NCI-H1930 (cell line): ENCODE results near the gene DAGLA.
A peak's percentile ranks its signal among the peaks of the same experiment; 100 is the strongest.

ENCODE experiments used
- DNase-seq, 2 experiments: peaks; one replicate each; lab custom pipeline; 2025; lab: John Stamatoyannopoulos, UW

DAGLA gene

DNA sequence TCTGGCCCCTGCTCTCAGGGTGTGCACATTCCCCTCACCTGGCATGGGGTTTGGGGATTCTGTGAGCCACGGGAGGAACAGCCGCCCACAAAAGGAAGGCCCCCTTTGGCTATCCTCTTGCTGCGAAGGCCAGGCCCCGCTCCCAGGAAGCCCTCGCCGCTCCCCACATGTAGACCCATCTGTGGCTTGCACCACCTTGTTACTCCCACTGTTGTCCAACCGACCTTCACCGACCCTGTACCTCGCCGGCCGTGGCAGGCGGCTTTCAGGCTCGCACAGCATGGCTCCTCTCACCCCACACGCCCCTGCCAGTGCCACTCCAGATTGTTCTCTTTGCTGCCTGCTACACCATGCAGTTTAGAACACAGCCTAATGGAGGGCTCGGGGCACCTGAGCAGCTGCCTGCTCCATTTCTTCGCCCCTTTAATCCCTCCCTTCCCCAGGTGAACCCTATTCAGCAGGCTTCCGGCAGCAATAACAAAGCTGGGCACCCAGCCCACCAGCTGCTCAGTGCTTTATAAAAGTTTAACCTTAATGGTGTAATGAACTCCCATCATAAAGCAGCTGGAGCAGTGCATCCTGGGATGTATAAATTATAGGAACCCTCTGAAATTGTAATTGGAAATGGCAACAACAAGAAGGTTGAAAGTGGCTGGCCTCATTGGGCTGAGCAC is 10.7 kb downstream of the DAGLA start:
- no peak for DNase-seq

DNA sequence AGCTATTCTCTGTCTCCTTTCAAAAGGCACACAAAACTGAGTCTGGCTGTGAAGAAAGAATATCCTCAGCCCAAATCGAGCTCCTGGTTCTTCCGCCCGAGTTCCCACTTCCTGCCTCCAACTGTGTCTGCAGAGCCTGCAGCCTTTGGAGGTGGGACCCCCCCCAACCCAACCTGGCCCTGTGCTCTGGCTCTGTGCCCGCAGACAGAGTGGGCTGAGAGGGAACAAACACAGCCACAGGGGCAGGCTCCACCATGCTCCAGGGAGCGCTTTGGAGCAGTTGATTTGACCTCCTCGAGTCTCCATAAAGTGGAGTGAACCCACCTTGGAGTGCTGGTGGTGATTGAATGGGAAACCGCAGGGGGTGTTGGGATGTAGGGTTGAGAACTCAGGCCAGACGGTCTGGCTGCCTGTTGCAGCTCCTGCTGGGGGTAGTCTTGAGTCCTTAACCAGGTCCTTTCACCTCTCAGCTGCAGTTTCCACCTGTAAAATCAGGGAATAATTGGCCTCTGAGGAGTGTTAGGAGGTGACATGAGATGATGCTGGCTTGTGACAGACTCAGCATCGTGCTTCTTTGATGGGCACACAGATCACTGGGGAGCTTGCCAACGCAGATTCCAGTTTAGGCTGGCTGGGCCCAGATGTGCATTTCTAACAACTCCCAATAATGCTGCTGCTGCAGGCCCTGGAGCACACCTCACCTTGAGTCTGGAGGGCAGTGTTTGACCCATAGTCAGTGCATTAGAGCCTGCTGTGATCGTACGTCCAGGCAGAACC is 11.4 kb downstream of the DAGLA start:
- no peak for DNase-seq

DNA sequence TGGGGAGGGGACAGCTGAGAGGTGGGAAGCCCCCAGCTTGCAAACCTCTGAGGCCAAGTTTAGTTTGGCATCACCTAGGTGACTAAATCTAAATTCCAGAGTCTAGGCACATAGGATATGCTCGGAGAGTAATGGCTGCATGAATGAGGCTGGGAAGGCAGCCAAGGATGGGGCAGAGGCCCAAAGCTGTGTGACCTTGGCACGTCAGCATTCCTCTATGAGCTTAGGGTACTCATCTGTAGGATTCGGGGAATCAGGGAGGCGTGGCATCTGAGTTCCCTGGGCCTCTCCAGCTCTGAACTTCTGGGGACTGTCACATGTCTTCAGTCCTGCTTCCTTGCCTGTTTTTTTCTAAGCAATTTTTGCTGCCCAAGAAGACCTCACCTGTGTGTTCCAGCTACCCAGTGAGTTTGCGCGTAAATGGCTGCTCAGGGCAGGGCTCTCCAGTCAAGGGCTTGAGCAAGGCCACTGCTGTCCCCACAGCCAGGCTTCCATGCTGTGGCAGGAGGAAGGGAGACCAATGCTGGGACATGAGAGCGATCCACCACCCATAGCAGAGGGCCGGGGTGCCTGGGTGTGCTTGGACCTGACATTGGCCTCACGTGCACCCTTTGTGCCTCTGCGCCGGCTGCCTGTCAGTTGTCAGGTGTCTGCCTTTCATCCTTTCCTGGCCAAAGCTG is 13.9 kb downstream of the DAGLA start:
- DNase-seq, result no peak

DNA sequence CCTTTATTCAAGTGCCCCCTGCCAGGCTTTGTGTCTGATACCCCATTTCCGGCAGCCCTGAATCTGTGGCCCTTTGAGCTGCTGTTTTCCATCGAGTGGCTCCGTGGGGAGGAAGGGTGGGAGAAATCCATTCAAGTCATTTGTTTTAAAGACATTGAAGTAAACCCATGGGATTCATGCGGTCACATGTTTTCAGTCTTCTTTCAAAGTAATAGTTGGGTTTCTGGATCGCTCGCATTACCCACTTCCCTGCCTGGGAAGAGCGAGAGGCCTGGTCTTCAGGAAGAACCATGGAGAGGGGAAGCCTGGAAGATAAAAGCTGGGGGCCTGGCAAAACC is 14.4 kb downstream of the DAGLA start:
- no peak for DNase-seq

DNA sequence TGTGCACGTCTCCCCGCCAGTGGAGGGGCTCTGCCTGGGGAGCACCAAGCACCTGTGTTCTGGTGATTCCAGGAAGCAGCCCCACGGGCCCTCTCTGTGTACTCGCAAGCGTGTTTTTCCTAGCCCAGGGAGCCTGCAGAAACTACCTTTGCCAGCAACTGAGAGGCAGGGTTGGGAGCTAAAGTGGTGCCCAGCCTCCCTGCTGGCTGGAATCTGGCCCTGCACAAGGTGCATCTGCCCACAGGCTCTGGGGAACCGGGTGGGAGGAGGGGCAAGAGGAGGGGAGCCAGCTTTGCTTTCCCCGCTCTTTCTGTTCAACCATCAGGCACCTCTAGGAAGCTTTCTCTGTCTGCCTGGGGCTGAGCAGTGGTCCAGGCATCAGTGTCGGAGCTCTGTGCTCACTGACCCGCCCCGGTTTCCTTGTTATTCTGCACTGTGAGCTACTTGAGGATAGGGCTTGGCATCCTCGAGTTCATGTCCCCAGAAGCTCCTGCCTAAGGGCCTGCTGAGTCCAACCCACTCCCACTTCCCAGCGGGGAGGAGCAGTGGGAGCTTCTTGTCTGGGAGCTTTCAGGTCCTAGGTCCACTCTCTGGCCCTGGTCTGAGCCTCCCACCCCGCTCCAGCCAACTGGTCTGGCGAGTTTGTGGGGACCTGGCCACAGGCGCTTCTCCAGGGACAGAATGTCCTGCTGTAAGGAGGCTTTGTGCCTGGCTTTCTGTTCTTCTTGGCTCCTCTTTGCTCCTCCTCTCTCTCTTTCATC is 14.9 kb downstream of the DAGLA start:
- no peak for DNase-seq

DNA sequence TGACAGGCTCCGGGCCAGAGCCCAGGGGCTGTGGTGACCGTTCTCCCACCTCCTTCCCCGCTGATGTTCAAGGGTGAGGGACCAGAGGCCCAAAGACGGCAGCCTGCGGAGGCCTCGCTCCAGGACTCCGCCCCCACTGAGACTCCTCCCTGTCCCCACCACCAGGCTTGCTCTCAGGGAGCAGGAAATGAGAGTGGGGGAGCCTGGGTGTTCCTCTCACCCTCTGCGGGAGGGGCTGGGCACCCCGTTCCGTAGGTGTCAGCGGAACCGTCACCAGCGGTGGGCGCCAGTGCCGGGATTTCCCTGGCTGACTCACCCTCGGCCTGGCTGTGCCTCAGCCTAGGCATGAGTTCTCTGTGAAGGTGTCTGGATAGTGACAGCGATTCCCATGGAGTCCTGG is 15.7 kb downstream of the DAGLA start:
- no peak for DNase-seq

DNA sequence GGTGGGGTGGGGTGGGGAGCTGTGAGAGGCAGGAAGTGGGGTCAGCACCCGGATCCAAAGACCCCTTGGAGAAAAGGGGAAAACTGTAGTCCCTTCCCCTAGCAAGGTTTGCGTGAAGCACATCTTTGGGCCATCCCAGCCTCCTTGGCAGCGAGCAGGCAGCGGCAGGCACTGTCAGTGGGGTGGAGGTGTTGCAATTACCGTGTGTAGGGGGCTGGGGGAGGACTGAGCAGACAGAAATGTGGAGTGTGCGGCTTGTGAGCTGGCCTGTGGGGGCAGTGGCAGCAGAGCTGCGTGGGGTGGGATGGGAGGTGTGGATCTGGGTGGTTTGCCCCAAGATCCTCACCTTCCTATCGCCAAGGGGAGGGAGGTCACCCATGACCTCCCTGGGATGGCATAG is 16.4 kb downstream of the DAGLA start:
- DNase-seq, result no peak

DNA sequence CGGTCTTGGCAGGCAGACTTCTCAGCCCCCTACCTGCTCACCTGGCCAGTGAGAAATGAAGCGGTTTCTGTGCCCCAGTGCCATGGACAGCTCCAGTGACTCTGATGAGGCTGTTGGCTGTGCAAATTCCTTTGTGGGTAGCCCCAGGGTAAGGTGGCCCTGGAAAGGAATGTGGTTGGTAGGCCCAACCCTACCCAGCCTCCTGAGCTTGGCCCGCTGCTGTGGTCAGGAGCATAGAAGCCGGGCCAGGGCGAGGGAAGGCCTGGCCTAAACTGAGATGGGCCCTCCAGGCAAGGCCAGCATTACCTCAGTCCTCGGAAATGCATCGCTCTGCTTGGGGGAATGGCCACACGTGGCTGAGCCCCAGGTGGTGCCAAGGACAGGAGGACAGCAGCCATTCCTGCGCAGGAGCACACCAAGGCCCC is 16.9 kb downstream of the DAGLA start:
- no peak for DNase-seq

DNA sequence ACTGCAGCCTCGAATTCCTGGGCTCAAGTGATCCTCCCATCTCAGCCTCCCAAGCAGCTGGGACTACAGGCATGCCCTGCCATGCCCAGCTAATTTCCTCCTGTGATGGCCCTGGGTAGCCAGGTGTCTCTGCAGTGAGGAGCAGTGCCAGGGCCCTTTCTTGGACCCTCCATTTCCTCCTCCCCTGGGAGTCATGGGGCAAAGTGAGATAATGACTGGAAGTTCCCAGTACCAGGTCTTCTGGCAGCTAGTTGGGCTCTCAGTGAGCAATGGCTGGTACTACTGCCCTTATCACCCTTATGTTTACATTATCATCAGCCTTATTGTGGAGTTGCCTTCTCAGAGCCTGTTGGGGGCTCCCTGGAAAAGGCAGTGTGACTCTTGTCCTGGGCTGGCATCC is 17.6 kb downstream of the DAGLA start:
- DNase-seq, result no peak

DNA sequence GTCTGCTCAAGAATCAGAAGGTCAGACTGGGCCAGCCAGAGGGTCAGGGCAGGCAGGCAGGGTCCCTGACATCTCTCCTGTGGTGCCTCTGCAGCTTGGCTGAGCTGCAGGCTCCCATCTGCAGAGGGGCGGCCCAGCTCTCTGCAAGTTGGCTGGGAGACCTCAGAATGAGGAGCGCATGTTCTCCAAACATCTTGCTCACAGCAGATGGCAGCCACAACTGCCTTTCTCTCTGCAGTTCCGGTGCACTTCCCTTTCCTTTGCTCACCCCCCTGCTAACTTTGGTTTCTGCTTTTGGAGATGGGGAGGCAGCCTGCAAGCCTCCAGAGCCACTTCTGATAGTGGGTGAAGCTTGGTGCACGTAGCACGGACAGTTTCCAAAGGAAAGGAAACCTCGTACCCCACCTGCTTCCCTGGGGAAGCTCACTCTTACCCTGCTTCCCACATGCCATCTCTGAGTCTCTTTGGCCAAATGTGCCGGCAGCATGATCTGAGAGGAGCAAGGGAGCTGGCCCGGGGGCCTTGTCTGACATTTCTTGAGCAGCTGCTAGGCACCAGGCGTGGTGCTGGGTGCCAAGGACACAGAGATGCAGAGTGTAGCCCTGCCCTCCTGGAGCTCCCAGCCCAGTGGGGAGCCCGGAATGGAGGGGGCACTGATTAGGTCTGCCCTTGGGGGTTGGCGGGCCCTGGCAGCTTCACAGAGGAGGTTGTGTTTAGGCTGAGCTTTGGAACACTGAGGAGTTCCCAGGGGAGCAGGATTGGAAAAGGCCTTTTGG is 18.2 kb downstream of the DAGLA start:
- DNase-seq, result no peak

DNA sequence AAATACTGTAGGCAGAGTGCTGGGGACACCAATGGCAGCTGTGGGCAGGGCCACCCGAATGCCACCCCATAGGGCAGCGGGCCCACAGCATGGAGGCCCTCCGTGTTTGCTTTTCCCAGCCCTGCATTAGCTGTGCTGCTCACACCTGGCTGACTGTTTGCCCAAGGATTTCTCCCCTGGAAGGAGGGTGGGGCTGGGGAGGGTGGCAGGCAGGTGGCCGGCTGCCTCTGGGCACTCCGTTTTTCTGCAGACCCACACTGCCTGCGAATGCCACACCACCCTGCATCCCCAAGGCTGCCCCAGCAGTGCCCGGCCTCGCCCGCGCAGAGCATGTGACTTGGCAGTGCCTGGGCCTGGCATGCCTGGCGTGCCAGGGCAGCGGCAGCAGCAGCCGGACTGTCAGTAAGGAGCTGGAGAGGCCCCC is 19.6 kb downstream of the DAGLA start:
- DNase-seq, result peak in 1 of 2 experiments; percentile 32

DNA sequence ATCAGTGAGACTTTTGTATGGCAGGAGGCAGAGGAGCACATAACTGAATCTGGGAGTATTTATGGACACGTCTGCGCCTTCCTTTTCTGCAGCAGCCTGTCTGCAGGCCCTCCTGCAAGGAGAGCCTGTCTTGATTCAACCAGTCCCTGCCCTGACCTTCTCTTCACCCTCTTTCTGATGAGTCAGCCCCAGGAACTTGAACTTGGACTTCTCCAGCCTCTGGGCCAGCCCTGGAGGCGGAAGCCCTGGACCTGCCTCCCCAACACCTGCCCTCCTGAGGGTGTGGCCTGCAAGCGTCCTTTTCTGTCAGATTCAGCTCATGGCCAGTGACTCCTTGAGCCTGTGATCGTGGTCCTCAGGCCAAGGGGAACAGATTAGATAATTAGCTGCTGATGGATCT is 20.0 kb downstream of the DAGLA start:
- DNase-seq, result no peak

DNA sequence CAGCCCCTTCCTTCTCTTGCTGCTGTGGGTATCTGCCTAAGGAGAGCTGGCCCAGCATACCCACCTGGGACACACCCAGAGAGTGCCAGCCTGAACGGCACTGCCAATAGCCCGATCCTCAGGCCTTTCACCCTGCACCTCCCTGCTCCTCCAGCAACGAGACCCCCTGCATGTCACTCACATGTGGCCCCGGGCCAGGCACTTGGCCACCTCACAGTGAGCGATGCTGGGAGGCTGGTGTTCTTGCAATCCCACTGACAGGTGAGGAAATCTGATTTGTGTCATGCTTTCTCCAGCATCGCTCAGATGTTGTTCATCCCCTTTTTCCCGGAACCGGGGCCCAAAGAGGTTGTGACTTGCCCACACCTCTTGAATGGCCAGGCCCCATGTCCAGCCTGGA is 20.5 kb downstream of the DAGLA start:
- no peak for DNase-seq

DNA sequence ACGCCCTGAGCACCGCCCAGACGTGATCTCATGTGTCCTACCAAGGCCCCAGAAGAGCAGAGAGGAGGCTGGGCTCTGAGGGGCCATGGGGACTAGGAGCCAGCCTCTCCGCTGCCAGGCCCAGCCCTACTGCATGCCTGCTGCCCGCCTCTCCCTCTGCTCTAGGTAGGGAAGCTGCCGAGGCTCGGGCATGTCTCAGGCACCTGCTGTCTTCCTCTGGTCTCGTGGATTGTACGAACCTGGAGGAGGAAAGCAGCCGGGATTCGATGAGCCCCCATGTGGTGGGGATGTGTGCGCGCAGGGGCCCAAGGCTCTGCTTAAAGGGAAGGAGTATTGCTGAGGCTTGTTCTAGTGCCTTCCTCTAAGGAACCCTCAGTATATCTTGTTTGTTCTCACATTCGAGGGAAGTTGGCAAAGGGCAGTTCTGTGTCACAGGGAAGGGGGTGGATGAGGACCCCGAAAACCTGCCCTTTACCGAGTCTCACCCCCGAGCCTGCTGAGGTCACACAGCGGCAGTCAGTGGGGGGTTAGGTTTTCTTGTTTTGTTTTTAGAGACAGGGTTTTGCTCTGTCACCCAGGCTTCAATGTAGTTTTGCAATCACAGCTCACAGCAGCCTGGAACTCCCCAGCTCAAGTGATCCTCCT is 21.2 kb downstream of the DAGLA start:
- no peak for DNase-seq

DNA sequence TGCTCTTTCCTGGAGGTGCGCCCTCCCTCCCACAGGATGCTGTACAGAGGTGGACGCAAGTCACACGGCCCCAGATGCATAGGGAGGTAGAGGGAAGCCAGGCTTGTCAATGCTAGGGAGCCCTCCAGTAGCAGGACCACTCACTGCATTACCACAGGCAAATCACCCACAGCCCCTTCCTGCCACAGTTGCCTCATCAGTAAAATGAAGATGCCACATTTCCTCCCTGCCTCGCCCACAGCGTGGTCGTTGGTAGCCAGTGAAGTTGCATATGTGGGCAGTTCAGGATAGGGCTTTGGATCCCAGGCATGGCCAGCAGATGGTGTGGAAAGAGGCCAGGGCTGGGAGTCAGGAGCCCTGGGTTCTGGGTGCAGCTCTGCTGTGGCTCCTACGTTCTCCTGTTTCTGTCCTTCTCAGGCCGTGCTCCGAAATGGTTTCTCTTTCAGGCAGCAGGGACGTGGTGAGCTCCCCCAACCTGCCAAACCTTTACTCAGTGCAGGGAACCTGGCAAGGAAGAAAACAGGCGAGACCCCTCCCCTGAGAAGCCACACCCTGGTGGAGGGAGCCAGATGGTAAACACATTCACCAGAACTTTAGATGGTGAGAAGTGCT is 22.6 kb downstream of the DAGLA start:
- DNase-seq, result no peak

DNA sequence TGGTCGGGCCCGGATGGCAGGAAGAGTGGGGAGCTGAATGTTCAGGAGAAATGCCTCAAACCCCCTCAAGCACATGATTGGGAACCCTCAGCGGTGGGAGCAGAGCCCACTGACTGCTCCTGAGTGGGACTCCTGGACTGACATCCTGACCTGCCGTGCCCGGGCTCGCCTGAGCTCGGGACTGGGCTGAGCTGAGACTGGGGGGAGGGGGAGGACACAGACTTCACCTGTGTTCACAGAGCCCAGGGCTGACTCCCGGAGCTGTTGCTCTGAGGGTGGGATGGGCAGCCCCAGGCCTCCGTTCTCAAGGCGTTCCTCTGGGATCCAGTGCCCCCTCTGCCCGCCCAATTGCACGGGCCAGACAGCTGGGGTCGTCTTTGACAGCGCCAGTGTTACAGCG is 24.6 kb downstream of the DAGLA start:
- DNase-seq, result no peak

DNA sequence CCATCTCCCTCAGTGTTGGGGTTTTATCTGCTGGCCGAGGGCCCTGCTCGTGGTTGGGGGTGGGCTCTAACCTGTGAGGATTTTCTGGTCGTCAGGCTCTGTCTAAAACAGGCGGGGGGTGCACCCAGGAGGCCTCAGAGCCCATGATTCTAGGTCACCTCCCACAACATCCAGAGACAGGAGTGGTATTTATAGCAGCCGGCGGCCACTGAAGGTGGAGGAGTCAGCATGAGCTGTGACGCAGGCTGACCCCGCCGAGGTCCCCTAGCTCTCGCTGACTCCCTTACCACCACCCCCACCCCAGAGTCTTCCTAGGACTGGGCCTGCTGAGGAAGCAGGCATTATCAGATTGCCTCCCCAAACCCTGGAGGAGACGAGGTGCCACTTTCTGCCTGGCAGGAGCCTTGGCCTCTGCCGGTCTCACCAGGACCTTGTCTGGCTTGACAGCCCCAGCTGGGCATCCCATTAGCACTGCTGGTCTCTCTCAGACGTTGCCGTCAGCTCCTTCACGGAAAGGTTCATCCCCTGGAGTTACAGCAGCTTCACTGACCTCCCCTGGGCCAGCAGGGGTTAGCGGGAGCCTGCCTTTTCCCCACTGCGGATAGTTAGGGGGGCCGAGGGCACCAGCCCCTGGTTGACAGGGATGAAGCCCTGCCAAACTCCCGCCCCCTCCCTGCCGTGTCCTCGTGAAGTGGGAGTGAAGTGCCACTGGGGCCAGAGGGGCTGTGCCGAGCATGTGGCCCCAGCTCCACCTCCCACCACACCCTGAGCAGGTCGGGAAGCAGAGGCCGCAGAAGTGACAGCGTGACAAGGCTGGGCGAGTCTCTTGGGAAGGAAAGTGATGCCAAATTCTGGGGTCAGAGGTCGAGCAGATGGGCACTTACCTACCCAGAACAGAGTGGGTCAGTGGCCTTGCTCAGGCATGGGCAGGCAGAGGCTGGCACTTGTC is 26.5 kb downstream of the DAGLA start:
- DNase-seq, result no peak

DNA sequence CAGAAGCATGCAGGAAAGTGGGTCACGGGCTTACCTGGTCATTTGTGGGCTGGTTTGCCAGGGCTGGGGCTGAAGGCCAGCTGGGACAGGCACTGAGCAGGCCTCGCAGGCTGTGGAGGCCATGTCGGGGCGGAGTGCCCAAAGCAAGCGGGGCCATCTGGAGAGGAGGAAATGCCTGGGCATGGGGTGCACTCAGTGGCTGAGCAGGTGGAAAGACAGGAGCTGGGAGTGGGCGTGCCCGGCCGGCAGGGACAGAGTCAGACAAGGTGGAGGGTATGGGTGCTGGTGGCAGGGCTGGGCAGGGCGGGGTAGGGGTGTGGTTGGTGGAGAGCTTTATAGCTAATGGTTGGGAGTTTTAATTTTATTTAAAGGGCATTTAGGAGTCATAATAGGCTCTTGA is 27.4 kb downstream of the DAGLA start:
- DNase-seq, result no peak

DNA sequence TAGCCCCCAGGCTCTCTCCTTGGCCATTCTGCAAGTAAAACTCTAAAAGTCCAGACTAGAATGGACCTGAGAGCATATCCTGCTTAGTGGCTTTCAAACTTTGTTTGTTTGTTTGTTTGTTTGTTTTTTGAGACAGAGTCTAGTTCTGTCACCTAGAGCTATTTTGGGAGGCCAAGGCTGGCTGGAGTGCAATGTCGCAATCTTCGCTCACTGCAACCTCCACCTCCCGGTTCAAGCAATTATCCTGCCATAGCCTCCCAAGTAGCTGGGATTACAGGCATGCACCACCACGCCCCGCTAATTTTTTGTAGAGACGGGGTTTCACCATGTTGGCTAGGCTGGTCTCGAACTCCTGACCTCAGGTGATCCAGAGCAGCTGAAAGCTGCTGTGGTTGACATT is 28.9 kb downstream of the DAGLA start:
- DNase-seq, result no peak

DNA sequence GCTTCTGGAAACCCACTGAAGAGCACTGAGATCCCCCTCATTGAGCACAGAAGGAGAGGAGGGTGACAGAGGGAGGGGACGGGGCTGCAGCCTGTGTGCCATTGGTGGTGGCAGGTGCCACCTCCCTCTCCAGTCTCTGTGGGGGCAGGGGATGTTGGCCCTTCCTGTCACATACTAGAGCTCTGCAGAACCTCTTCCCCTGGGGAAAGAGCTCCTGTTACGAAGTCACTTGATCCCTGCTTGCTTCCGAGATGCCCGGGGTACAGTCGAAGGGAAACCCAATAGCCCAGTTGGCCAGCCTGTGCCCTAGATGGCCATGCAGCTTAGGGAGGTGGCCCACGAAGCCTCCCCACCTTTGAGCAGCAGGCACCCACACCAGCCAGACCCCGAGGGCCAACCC is 29.4 kb downstream of the DAGLA start:
- no peak for DNase-seq
